ENCODE measurements around the gene NSA2. TPM values are rescaled to one million over a fixed set of nuclear protein-coding genes. Genes with fewer than 3 reads are reported as not detected.
"Not testable (repeated sequence)": the region's sequence is repeated elsewhere in the genome, so short reads cannot be mapped to it uniquely, and the experiment has no call there.

NSA2 gene
- total and polyA plus RNA-seq, 9 donors: 213 to 293 (median 234) TPM

GRCh38 chr5:74763504-74763903 lies 3.5 kb upstream of the NSA2 start:
- no peak overlapping the region for H3K4me3 ChIP-seq (ENCODE audit: low read length)
- no peak overlapping the region for H3K27ac ChIP-seq (ENCODE audit: low read length)
- H3K4me1 ChIP-seq (ENCODE audit: control insufficient read depth, insufficient read depth, low read length): peaks cover 14% of the 10 kb centered on the region
- H3K27me3 ChIP-seq (ENCODE audit: control insufficient read depth, insufficient read depth, low read length): no peaks in the 10 kb centered on the region
- H3K36me3 ChIP-seq (ENCODE audit: control insufficient read depth, insufficient read depth, low read length): peaks cover 7% of the 10 kb centered on the region
- DNase-seq: no peak
- H3K9me3 ChIP-seq (replicated peaks; ENCODE audit: control insufficient read depth, low read depth, low read length): no peaks in the 10 kb centered on the region

GRCh38 chr5:74765201-74765600 lies 1.8 kb upstream of the NSA2 start:
- Histone ChIP-seq H3K9me3 (replicated peaks; ENCODE audit: control insufficient read depth, low read depth, low read length) (no peaks in the 10 kb centered on the region), H3K4me1 (ENCODE audit: control insufficient read depth, insufficient read depth, low read length) (peaks cover 14% of the 10 kb centered on the region), H3K4me3 (ENCODE audit: low read length) (no peak overlapping the region), H3K36me3 (ENCODE audit: control insufficient read depth, insufficient read depth, low read length) (peaks cover 6% of the 10 kb centered on the region), H3K27ac (ENCODE audit: low read length) (no peak overlapping the region), H3K27me3 (ENCODE audit: control insufficient read depth, insufficient read depth, low read length) (no peaks in the 10 kb centered on the region)
- no peak for DNase-seq
- WGBS (ENCODE audit: insufficient coverage): 100% methylated on average over 2 of the region's 9 CpGs

DNA sequence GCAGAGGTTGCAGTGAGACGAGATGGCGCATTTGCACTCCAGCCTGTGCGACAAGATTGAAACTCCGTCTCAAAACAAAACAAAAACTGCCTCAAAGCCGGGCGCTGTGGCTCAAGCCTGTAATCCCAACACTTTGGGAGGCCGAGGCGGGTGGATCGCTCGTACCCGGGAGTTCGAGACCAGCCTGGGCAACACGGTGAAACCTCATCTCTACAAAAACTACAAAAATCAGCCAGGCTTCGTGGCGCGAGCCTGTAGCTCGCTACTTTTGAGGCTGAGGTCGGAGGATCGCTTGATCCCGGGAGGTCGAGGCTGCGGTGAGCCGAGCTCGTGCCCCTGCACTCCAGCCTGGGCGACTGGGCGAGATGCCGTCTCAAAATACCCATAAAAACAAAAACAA lies 1.1 kb upstream of the NSA2 start:
- H3K27ac ChIP-seq (ENCODE audit: low read length): no peak overlapping the region
- WGBS (ENCODE audit: insufficient coverage): 76% methylated on average over 18 of the region's 27 CpGs

GRCh38 chr5:74766418-74766848 lies 616 bp upstream of the NSA2 start:
- Histone ChIP-seq H3K27ac (ENCODE audit: low read length) (peak overlapping the region; percentile 78), H3K27me3 (ENCODE audit: control insufficient read depth, insufficient read depth, low read length) (no peaks in the 10 kb centered on the region), H3K4me1 (ENCODE audit: control insufficient read depth, insufficient read depth, low read length) (peaks cover 14% of the 10 kb centered on the region), H3K9me3 (replicated peaks; ENCODE audit: control insufficient read depth, low read depth, low read length) (no peaks in the 10 kb centered on the region), H3K36me3 (ENCODE audit: control insufficient read depth, insufficient read depth, low read length) (peaks cover 7% of the 10 kb centered on the region), H3K4me3 (ENCODE audit: low read length) (peak overlapping the region; percentile 98)
- DNase-seq: peak; percentile 52
- 0% methylated on average over 9 of the region's 10 CpGs for WGBS (ENCODE audit: insufficient coverage)

More for the DNA sequence above, 1.1 kb upstream of the NSA2 start:
- peaks cover 7% of the 10 kb centered on the region for H3K36me3 ChIP-seq (ENCODE audit: control insufficient read depth, insufficient read depth, low read length)
- peaks cover 14% of the 10 kb centered on the region for H3K4me1 ChIP-seq (ENCODE audit: control insufficient read depth, insufficient read depth, low read length)
- H3K9me3 ChIP-seq (replicated peaks; ENCODE audit: control insufficient read depth, low read depth, low read length): no peaks in the 10 kb centered on the region
- DNase-seq: no peak
- peak overlapping the region; percentile 98 for H3K4me3 ChIP-seq (ENCODE audit: low read length)
- H3K27me3 ChIP-seq (ENCODE audit: control insufficient read depth, insufficient read depth, low read length): no peaks in the 10 kb centered on the region

GRCh38 chr5:74767579-74767913 lies 497 bp downstream of the NSA2 start:
- Histone ChIP-seq H3K27me3 (ENCODE audit: control insufficient read depth, insufficient read depth, low read length) (no peaks in the 10 kb centered on the region), H3K9me3 (replicated peaks; ENCODE audit: control insufficient read depth, low read depth, low read length) (no peaks in the 10 kb centered on the region), H3K4me3 (ENCODE audit: low read length) (peak overlapping the region; percentile 98), H3K36me3 (ENCODE audit: control insufficient read depth, insufficient read depth, low read length) (peaks cover 8% of the 10 kb centered on the region), H3K4me1 (ENCODE audit: control insufficient read depth, insufficient read depth, low read length) (peaks cover 14% of the 10 kb centered on the region), H3K27ac (ENCODE audit: low read length) (peak overlapping the region; percentile 83)
- peak; percentile 50 for DNase-seq
- WGBS (ENCODE audit: insufficient coverage): 0% methylated on average over 6 of the region's 9 CpGs

- peaks cover 5% of the 10 kb centered on the region for H3K4me1 ChIP-seq (ENCODE audit: control insufficient read depth, insufficient read depth, low read length)
- WGBS (ENCODE audit: insufficient coverage): 100% methylated on average over 2 of the region's 7 CpGs
- DNase-seq: no peak
- H3K27ac ChIP-seq (ENCODE audit: low read length): no peak overlapping the region
- H3K36me3 ChIP-seq (ENCODE audit: control insufficient read depth, insufficient read depth, low read length): peaks cover 20% of the 10 kb centered on the region
- H3K9me3 ChIP-seq (replicated peaks; ENCODE audit: control insufficient read depth, low read depth, low read length): no peaks in the 10 kb centered on the region
- no peak overlapping the region for H3K4me3 ChIP-seq (ENCODE audit: low read length)
- H3K27me3 ChIP-seq (ENCODE audit: control insufficient read depth, insufficient read depth, low read length): no peaks in the 10 kb centered on the region
Measured at GRCh38 chr5:74772359-74772758, 5.3 kb downstream of the NSA2 start.

- no peak for DNase-seq
- H3K27me3 ChIP-seq (ENCODE audit: control insufficient read depth, insufficient read depth, low read length): no peaks in the 10 kb centered on the region
- peaks cover 5% of the 10 kb centered on the region for H3K36me3 ChIP-seq (ENCODE audit: control insufficient read depth, insufficient read depth, low read length)
- no peaks in the 10 kb centered on the region for H3K4me1 ChIP-seq (ENCODE audit: control insufficient read depth, insufficient read depth, low read length)
- H3K9me3 ChIP-seq (replicated peaks; ENCODE audit: control insufficient read depth, low read depth, low read length): no peaks in the 10 kb centered on the region
- WGBS (ENCODE audit: insufficient coverage): no CpG with 5 or more reads among the region's 2 CpGs
- no peak overlapping the region for H3K4me3 ChIP-seq (ENCODE audit: low read length)
- no peak overlapping the region for H3K27ac ChIP-seq (ENCODE audit: low read length)
Measured at GRCh38 chr5:74778609-74779008, 11.6 kb downstream of the NSA2 start.

DNA sequence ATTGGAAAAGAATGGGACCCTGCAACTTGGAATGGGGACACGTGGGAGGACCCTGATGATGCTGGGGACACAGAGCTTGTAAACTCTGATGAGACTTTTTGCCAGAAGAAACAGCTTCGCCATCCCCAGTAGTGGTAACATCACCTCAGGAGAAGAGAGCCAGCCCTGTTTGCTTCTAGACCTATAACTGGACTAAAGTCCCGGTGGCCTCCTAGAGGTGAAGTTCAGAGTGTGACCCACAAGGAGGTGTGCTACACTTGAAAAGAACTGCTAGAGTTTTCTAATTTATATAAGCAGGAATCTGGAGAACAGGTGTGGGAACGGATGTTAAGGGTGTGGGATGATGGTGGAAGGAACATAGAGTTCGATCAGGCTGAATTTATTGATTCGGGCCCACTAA lies 19.8 kb downstream of the NSA2 start:
- Histone ChIP-seq H3K36me3 (ENCODE audit: control insufficient read depth, insufficient read depth, low read length) (no peaks in the 10 kb centered on the region), H3K4me1 (ENCODE audit: control insufficient read depth, insufficient read depth, low read length) (no peaks in the 10 kb centered on the region), H3K27ac (ENCODE audit: low read length) (no peak overlapping the region), H3K27me3 (ENCODE audit: control insufficient read depth, insufficient read depth, low read length) (no peaks in the 10 kb centered on the region), H3K4me3 (ENCODE audit: low read length) (no peak overlapping the region), H3K9me3 (replicated peaks; ENCODE audit: control insufficient read depth, low read depth, low read length) (no peaks in the 10 kb centered on the region)
- no peak for DNase-seq
- 89% methylated on average over 5 of the region's 6 CpGs for WGBS (ENCODE audit: insufficient coverage)

DNA sequence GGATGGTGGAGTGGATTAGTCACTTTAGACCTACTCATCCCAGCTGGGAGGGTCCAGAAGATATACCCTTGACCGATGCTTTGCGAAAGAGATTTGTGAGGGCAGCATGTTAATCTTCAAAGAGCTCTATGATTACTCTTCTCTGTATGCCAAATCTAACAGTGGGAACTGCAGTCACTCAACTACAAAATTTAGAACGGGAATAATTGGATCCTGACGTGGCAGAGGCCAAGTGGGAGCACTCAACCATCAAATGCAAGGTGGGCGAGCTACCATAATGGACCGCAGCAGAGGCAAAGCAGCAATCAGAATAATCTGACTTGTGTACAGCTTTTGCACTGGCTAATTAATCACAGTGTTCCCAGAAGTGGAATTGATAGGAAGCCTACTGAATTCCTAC lies 20.4 kb downstream of the NSA2 start:
- no peak overlapping the region for H3K27ac ChIP-seq (ENCODE audit: low read length)
- H3K27me3 ChIP-seq (ENCODE audit: control insufficient read depth, insufficient read depth, low read length): no peaks in the 10 kb centered on the region
- H3K4me3 ChIP-seq (ENCODE audit: low read length): no peak overlapping the region
- 93% methylated on average over 5 of the region's 6 CpGs for WGBS (ENCODE audit: insufficient coverage)
- no peaks in the 10 kb centered on the region for H3K36me3 ChIP-seq (ENCODE audit: control insufficient read depth, insufficient read depth, low read length)
- DNase-seq: no peak
- H3K4me1 ChIP-seq (ENCODE audit: control insufficient read depth, insufficient read depth, low read length): no peaks in the 10 kb centered on the region
- H3K9me3 ChIP-seq (replicated peaks; ENCODE audit: control insufficient read depth, low read depth, low read length): no peaks in the 10 kb centered on the region

DNA sequence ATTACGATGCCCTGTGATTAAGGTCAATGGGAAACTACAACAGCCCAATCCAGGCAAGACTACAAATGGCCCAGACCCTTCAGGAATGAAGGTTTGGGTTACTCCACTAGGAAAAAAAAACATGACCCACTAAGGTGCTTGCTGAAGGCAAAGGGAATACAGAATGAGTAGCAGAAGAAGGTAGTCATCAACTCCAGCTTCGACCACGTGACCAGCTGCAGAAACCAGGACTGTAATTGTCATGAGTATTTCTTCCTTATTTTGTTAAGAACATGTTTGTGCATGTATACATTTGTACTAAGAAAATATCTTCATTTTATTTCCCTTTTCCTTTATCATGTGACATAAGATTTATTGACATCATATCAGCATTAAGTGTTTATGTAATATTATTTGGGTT lies 24.6 kb downstream of the NSA2 start:
- not testable (repeated sequence) for H3K36me3 ChIP-seq (ENCODE audit: control insufficient read depth, insufficient read depth, low read length); H3K4me3 ChIP-seq (ENCODE audit: low read length); H3K9me3 ChIP-seq (replicated peaks; ENCODE audit: control insufficient read depth, low read depth, low read length); DNase-seq; H3K27ac ChIP-seq (ENCODE audit: low read length); H3K4me1 ChIP-seq (ENCODE audit: control insufficient read depth, insufficient read depth, low read length); H3K27me3 ChIP-seq (ENCODE audit: control insufficient read depth, insufficient read depth, low read length)
- WGBS (ENCODE audit: insufficient coverage): no CpG with 5 or more reads among the region's 3 CpGs

All from muscle of leg (tissue), 11 donors.